Dendritic cell treated with granulocyte-macrophage colony-stimulating factor and Interleukin-4, amounts not matched to agents 40 ng/mL and 50 ng/mL, for 4 days (primary cell): ENCODE measurements around the gene ITPR2.

Experiments
- H3K27ac Mint-ChIP-seq: one replicate; pipeline ENCODE4 v1.8.0; 2022; ENCODE audit warnings: mild to moderate bottlenecking, mixed read lengths
- H3K27me3 Mint-ChIP-seq: one replicate; pipeline ENCODE4 v1.8.0; 2022; ENCODE audit warnings: mild to moderate bottlenecking, mixed read lengths
- H3K36me3 Mint-ChIP-seq: one replicate; pipeline ENCODE4 v1.8.0; 2022; ENCODE audit warnings: low read depth, mixed read lengths
- H3K4me1 Mint-ChIP-seq: one replicate; pipeline ENCODE4 v1.8.0; 2022; ENCODE audit warnings: low read depth, mixed read lengths
- H3K4me3 Mint-ChIP-seq: one replicate; pipeline ENCODE4 v1.8.0; 2022; ENCODE audit warnings: mild to moderate bottlenecking, moderate library complexity, mixed read lengths
- H3K9me3 Mint-ChIP-seq: one replicate; pipeline ENCODE4 v1.8.0; 2022; ENCODE audit warnings: mixed read lengths
- intact Hi-C: fragments of 100-400 bp; cut with micrococcal nuclease; formaldehyde crosslinking; loops from one replicate; pipeline ENCODE4 v1.15.0; 2022

The ITPR2 gene

GRCh38 chr12:26290565-26290964 lies 542.4 kb downstream of the ITPR2 start:
- Mint-ChIP-seq H3K4me1 (peaks cover 38% of the 10 kb centered on the region), H3K27ac (no peak overlapping the region), H3K36me3 (no peaks in the 10 kb centered on the region), H3K9me3 (no peaks in the 10 kb centered on the region), H3K27me3 (peaks cover 38% of the 10 kb centered on the region), H3K4me3 (no peak overlapping the region)
- intact Hi-C loops: no loop called here

- no peak overlapping the region for H3K4me3 Mint-ChIP-seq
- H3K4me1 Mint-ChIP-seq: peaks cover 44% of the 10 kb centered on the region
- H3K27me3 Mint-ChIP-seq: peaks cover 40% of the 10 kb centered on the region
- no peaks in the 10 kb centered on the region for H3K36me3 Mint-ChIP-seq
- H3K9me3 Mint-ChIP-seq: no peaks in the 10 kb centered on the region
- intact Hi-C loops: no loop called here
- no peak overlapping the region for H3K27ac Mint-ChIP-seq
Observed at GRCh38 chr12:26287671-26288381, 545.2 kb downstream of the ITPR2 start.
